ENCODE measurements around the gene EPB42.
"Not testable (repeated sequence)": the region's sequence is repeated elsewhere in the genome, so short reads cannot be mapped to it uniquely, and the experiment has no call there.

The EPB42 gene

DNA sequence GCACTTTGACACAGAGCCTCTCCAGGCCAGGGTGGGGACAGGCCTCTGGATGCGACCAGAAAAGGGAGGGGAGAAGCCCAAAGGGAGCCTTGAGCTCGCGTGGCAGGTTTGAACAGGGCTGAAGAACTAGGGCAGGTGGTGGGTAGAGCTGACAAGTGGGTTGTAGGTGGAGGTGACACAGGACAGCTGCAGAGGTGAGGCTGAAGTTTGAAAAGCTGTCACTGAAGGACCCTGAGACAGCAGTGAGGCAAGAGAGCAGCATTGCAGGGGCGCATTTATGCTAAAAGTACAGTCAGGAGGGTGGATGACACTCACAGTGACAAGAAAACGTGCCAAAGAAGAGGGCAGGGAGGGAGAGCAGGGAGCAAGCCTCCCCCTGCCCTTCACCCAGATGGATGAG is 21.8 kb upstream of the EPB42 start:
- H3K4me3 ChIP-seq (ENCODE audit: low read depth, low read length) = no peak overlapping the region

DNA sequence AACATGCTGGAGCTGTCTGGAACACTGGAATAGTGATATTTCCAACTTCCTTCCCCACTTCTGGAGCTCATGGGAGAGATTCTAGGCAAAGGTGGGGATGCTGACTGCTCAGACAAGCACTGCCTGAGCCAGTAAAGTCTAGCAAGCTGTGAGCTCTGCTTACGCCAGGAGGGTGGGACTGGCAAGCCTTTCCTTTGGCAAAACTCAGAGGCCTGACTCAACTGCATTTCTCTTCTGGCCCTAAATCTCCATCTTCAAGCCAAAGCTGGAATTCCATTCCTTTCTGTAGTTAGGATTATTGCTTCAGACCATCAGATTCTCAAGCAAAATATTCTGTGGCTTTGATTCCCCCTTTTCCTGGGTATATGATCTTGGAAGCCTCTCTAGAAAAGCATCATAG is 20.3 kb upstream of the EPB42 start:
- no peak overlapping the region for H3K4me3 ChIP-seq (ENCODE audit: low read depth, low read length)

DNA sequence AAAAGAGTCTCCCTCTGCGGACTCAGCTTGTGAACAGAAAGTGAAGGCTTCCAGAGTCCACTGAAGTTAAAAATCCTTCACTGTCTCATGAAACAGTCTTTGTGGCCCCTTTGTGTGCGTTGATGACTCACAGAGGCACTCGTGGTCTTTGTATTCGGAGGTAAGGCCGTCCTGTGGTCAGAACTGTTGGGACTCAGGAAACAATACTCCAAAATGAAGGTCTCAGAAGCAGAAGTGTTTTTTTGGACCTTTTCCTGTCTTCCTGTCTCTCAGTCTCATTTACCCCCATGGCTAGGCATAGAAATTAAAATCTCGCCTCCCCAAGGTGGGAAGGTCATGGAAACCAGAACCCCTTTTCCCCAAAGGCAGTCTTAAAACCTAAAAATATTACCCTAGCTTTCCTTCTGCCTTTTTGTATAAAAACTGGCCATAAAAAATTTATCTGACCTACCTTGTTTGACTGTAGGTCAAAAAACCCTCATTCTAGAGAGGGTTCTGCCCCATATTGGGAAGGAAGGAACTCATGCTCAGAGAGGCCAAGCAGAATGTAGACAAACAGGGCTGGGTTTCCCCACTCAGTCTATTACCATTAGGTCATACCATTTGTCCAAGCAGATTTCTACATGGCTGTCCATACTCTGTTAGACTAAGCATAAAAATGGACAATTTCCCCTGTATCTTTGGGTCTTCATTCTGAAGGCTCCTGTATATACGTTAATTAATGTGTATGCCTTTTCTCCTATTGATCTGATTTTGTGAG is 19.1 kb upstream of the EPB42 start:
- no peak overlapping the region for H3K4me3 ChIP-seq (ENCODE audit: low read depth, low read length)

DNA sequence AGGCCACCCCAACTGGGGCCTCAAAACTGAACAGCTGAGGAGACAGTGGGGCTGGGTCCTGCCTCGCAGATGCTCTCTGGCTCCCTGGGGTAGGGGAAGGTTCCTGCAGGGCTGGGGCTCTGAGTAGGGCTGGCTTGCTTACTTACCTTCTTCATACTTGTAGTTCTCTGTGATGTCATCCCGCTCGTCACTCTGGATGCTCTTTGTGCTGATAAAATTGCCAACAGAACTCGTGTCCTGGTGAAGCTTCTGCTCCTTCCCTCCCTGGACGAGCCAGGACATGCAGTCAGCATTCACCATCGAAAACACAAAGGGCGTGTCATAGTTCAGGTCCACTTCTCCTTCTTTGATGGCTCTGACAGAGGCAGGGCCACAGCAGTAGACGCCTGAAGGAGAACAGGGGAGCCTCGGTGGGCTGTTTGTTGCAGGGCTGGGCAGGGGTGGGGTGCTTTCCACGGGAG is 17.9 kb upstream of the EPB42 start:
- H3K4me3 ChIP-seq (ENCODE audit: low read depth, low read length) = no peak overlapping the region

DNA sequence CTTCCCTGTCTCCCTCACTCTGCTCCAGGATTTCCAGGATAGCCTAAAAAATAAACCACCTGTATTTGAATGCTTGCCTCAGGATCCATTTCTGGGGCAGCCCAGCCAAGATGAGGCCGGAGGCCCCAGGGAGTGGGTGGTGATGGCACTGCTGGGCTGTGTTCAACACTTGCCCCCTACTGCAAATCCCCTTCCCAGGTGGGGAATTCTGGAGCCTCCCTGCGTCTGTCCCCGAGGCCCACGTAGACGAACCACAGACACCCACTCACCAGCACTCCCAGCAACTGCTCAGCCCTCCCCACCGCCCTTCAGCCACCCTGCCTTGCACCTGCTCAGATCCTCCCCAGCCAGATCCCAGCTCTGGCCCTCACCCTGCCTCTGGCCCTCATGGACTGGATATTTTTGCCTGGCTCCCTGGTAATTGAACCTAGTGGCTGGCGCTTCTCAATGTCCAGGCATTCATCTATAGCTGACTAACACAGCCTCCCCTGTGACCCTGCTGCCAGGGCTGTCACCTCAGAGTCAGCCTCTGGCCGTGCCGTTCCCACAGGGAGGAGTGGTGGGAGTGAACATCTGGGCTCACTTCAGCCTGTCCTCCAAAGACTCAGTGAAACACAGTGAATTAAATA is 17.1 kb upstream of the EPB42 start:
- no peak overlapping the region for H3K4me3 ChIP-seq (ENCODE audit: low read depth, low read length)

DNA sequence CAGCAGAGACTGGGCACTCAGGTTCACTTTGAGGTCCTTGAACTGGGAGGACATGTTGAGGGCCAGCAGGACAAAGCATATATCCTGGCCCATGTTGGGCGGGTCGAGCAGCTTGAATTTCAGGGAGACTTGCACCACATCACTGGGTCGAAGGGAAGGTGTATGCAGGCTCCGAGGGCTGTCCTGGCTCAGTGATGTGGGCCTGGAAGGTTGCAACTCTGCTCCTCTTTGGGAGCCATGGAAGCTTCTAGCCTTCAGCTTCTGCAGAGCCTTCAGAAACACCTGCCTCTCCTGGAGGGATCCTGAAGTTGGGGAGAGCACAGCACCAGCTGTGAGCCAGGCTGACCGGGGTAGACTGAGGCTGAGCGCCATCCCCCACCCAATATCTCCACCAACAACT is 14.7 kb upstream of the EPB42 start:
- no peak overlapping the region for H3K4me3 ChIP-seq (ENCODE audit: low read depth, low read length)

DNA sequence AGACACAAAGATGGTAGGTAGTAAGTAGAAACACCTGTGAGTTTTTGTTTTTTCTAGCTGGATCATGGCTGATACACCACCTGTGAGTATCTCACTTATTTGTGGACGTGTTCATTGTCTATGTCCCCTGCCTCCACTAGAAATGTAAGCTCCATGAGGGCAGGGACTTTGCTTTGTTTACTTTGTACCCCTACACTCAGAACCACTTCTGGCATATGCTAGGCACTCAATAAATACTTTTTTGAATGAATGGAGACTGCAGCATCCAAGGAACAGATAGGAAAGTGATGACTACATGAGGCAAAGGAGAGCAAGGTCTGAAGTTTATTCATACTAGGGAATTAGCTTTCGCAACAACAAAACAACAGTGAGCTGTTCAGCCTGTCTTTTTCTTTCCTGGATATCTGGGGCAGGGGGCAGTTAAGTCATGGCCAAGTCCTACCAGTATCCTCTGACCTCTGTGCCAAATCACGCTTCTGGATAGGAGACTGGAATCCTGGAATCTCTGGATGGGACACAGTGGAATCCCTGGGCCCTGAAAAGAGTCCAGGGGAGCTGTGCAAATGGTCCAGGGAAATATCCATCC is 11.6 kb upstream of the EPB42 start:
- H3K4me3 ChIP-seq (ENCODE audit: low read depth, low read length) = no peak overlapping the region

DNA sequence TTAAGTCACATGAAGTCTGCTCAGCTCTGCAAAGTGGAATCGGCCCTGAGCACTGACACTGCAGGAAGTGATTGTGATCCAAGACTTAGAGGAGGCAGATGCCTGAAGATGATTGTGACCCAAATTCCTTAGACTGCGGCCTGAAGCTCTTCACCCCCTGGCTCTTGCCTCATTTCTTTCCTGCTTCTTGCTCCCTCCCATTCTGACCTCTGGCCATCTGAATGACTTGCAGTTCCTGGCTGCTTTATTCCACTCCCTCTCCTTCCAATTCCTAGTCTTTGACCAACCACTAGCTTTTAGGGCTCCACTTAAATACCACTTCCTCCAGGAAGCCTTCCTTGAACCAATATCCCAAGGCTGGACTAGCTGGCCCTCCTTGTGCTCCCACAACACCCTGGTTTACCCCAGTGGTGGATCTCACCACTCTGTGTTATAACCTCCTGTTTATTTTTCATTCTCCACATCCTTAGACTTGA is 9.9 kb upstream of the EPB42 start:
- H3K4me3 ChIP-seq (ENCODE audit: low read depth, low read length) = no peak overlapping the region

DNA sequence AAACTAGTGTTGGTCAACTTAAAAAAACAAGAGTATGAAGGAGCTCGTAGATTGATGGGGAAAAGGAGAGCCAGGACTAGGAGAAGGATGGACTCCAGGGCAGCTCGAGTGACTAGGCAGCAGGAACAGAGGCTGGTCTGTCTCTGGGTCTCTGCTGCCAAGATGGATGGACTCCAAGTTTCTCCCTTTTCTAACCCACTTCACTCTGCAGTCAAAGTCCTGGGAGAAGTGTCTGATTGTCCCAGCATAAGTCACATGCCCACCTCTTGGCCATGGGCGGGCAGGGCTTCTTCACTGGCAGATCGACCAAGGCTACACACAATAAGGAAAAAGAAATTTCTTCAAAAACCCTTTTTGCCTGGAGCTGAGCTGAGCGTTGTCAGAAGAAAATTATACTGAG is 9.2 kb upstream of the EPB42 start:
- H3K4me3 ChIP-seq (ENCODE audit: low read depth, low read length) = no peak overlapping the region

DNA sequence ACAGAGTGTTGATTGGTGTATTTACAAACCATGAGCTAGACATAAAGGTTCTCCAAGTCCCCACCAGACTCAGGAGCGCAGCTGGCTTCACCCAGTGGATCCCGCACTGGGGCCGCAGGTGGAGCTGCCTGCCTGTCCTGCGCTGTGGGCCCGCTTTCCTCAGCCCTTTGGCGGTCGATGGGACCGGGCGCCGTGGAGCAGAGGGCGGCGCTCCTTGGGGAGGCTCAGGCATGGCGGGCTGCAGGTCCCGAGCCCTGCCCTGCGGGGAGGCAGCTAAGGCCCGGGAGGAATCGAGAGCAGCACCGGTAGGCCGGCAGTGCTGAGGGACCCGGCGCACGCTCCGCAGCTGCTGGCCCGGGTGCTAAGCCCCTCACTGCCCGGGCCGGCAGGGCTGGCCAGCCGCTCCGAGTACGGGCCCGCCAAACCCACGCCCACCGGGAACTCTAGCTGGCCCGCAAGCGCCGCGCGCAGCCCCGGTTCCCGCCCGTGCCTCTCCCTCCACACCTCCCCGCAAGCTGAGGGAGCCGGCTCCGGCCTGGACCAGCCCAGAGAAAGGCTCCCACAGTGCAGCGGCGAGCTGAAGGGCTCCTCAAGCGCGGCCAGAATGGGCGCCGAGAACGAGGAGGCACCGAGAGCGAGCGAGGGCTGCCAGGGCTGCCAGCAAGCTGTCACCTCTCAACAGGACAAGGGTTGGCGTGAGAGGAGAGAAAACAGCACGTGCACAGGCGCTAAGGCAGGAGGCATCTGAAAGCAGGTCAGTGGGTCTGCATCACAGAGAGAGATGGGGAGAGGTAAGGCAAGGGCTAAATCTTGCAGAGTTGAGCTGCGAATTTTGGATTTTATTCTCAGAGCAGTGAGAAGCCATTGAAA is 5.9 kb upstream of the EPB42 start:
- H3K4me3 ChIP-seq (ENCODE audit: low read depth, low read length) = no peak overlapping the region

DNA sequence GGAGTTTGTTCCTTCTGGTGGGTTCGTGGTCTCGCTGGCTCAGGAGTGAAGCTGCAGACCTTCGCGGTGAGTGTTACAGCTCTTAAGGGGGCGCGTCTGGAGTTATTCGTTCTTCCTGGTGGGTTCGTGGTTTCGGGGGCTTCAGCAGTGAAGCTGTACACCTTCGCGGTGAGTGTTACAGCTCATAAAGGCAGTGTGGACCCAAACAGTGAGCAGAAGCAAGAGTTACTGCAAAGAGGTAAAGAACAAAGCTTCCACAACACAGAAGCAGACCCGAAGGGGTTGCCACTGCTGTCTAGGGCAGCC is 5.1 kb upstream of the EPB42 start:
- not testable (repeated sequence) for H3K4me3 ChIP-seq (ENCODE audit: low read depth, low read length)

DNA sequence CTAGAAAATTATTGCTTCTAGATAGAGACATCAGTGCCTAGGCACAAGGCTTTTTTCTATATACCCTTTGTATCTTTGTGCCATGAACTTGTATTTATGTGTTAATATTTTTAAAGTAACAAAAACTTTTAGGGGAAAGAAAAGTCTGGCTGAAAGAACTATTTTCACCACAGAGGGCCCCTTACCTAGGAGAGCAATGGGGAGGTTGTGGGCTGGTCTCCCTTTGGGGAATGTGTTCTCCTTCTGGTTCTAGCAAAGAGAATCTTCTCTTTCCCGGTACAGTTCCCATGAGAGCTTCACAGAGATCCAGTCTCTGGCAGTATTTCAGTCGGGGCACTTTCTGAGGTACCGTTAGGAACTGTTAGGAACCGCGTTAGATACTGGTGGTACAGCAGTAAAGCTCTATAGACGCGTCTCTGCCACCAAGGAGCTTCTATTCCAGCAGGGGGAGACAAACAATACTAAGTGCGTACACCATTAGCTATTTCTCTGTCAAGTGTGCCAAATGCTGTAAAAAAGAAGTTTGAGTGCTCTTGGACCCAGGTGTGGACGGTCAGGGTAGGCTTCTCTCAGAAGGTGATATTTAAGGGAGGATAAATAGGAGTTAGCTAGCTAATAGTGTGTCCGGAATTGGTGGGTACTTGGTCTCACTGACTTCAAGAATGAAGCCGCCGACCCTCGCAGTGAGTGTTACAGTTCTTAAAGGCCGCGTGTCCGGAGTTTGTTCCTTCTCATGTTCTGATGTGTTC is 4.6 kb upstream of the EPB42 start:
- no peak overlapping the region for H3K4me3 ChIP-seq (ENCODE audit: low read depth, low read length)

DNA sequence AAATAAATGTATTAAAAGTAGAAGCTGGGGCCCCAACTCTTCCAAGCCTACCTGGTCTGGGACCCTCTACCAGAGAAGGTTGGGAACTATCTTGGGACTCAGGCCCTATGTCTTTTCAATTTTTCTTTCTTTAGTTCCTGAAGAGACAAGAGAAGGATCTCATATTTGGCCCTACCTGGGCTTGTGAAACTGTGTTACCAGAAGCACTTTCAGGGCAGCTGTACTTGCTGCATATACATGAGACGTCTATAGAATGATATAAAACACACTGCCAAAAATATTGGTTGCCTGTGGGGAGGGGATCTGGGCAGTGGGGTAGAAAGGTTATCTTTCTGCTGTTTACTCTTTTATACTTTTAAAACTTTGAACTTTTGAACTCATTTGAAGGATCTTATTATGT is 604 bp upstream of the EPB42 start:
- no peak overlapping the region for H3K4me3 ChIP-seq (ENCODE audit: low read depth, low read length)

DNA sequence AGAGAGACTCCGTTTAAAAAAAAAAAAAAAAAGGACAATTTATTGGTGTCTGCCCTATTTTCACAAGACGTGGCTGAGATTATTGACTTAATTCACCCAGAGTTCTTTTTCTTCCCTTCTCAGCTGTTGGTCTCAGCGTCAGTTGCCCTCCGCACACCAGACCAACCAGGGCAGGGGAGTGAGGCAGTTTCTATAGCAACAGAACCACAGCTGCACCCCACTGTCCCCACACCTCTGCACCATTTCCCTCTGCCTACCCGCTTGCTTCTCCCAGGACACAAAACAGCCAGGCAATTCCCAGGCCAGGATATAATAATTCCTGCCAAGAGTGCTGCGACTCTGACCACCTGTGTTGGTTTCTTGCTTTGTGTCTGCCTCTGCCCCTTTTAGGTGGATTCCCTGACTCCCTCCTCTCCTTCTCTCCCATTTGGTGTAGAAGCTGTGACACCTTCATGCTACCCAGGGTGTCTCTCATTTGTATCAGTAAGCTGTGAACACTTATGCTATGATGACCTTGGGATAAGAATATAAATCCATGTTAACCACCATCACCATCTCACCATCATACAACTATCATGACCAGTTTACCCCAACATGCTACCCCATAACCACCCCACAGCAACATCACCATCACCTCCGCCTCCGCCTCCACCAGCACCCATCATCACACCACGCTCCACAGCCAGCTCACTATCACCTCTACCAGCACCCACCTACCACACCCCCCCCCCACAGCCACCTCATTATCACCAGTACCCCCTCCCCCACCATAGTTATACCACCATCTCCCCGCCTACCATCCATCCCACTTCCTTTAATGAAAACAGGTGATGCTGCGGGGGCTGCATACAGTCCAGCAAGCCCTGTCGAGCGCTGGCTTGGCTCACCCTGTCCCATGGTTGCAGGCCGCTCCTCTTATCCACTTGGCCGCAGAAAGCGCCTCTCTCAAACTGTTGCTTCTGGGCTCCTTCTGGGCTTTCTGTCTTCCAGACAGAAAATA is 589 bp downstream of the EPB42 start:
- H3K4me3 ChIP-seq (ENCODE audit: low read depth, low read length) = no peak overlapping the region

DNA sequence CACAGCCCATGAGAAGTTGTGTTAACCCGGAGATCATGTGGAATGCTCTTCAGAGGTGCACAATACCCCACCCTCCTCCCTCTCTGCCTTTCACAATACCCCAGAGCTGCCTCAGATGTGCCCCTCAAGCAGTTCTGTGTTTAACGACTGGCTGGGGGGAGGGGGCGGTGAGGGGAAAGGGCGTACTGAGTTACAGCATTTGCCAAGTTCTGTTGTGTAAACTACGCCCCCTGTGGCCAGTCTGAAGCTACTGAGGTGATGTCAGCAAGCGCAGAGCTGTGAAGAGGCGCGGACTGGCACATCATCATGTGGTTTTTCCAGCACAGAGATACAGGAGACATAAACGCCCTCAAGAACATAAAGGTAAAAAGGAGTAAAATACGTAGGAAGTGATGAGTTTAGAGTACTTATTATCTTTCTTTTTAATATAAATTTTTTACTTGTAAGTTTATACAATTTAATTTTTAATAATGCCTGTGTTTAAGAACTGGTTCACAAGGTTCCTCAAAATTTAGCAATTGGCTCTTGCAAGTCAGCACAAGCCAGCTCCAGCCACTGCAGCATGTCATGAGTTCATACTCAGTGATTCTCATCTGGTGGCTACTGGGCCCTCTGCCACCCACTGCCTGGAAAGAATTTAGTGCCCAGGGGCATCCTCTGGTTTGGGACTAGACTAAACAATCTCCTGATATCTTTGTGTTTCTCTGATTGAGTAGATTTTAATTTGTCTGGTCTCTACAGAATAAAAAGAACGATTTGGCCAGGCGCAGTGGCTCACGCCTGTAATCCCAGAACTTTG is 1.7 kb downstream of the EPB42 start:
- H3K4me3 ChIP-seq (ENCODE audit: low read depth, low read length) = no peak overlapping the region

DNA sequence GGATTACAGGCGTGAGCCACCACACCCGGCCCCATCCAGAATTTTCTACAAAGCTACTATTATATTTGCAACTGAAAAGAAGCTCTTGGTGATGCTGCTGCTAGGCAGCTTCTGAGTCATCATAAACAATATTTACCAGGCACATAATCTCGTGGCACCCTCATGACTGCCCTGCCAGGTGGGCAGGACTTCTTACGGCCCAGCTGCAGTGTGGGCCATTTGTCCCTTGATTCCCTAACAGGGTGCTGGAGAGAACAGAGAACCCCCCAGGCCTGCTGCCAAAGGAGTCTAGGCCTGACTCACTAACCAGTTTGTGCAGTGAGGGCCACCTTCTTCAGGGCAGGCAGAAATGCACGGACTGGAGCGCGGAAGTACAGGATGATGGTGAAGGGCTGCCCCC is 4.9 kb downstream of the EPB42 start:
- H3K4me3 ChIP-seq (ENCODE audit: low read depth, low read length) = no peak overlapping the region

DNA sequence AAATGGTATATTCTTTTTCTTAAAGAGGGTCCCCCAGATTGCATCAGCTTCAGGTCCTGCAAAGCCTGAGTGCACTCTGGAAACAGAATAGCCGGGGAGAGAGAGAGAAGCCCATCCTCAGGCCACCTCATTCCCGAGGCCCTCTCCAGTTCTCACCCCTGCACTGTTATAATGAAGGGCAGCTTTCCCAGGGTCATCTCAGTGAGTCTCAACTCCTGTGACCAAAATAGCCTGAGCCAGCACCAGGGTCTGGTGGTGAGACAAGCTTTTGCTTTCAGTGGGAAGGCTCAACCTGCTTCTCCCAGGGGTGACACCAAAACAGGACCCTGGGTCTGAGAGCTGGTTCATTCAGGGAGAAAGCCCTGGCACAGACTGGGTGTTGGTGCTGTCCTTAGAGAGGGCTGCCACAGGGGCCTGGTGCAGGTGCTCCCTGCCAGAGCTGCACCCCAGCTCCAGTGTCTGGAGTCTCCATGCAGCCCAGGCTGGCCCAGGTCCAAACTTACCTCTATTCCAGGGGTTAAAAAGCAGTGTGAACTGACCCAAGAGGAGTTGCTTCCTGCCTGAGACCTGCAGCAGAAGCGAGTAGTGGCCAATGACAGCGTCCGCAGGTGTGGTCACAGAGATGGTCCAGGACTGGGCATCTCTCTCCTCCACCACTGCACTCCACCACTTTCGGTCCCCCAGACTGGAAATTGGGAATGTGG is 6.1 kb downstream of the EPB42 start:
- H3K4me3 ChIP-seq (ENCODE audit: low read depth, low read length) = no peak overlapping the region

DNA sequence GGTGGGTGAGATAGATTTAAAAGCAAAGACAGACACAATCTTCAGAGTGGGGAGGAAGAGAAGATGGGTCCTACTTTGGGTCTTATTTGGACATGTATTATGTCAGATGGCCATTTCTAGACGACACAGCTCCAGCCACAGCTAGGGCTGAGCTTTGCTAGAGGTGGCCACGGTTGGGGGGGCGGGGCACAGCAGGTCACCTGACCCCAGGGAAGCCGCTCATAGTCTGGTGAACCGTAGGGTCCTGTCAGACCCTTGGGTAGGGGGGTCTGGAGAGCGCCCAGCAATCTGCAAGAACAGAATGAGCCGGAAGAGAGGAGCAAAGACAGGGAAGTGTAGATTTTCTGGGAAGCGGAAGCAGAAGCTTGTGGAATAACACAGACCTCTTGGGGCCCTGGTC is 6.6 kb downstream of the EPB42 start:
- H3K4me3 ChIP-seq (ENCODE audit: low read depth, low read length) = no peak overlapping the region
